Measurements from ENCODE around the gene SAMD9. TPM values are rescaled to one million over a fixed set of nuclear protein-coding genes. Genes with fewer than 3 reads are reported as not detected.

The SAMD9 gene
- 0.24 and 0.29 TPM in 2 replicates for total RNA-seq
- long read RNA-seq, full-length matches to known transcripts: 1 of 1 reads
- long read RNA-seq, partial matches to known transcripts: 0 of 1 reads
- long read RNA-seq, other reads (novel, unspliced or antisense): 0 of 1 reads

- Mint-ChIP-seq H3K27ac (no peak within 1 kb of the TSS), H3K4me1 (ENCODE audit: low read depth) (no peaks in the 10 kb centered on the region), H3K9me3 (ENCODE audit: low read depth) (peaks cover 3% of the 10 kb centered on the region), H3K27me3 (no peaks in the 10 kb centered on the region), H3K36me3 (ENCODE audit: insufficient read depth) (no peaks in the 10 kb centered on the region), H3K4me3 (ENCODE audit: low read depth) (no peak within 1 kb of the TSS)
- TF ChIP-seq CTCF (IDR thresholded peaks at IDR 0.05; ENCODE audit: unreplicated experiment): no peak
- DNase-seq (ENCODE audit: low spot score, unreplicated experiment): no peak
These were observed at the start of gene SAMD9 for GRCh38 chr7:93117852-93118530. SAMD9 (minus strand) TSS chr7:93117979; CDS start chr7:93106097, 11,882 bp downstream.

- DNase-seq (ENCODE audit: low spot score, unreplicated experiment): no peak
- Mint-ChIP-seq H3K27ac (no peak overlapping the region), H3K36me3 (ENCODE audit: insufficient read depth) (no peaks in the 10 kb centered on the region), H3K4me1 (ENCODE audit: low read depth) (no peaks in the 10 kb centered on the region), H3K4me3 (ENCODE audit: low read depth) (no peak overlapping the region), H3K9me3 (ENCODE audit: low read depth) (peaks cover 17% of the 10 kb centered on the region), H3K27me3 (peaks cover 10% of the 10 kb centered on the region)
- no peak for TF ChIP-seq CTCF (IDR thresholded peaks at IDR 0.05; ENCODE audit: unreplicated experiment)
These were observed 47.7 kb upstream of the SAMD9 start for GRCh38 chr7:93165447-93165846.

- DNase-seq (ENCODE audit: low spot score, unreplicated experiment): no peak
- H3K36me3 Mint-ChIP-seq (ENCODE audit: insufficient read depth): no peaks in the 10 kb centered on the region
- peaks cover 17% of the 10 kb centered on the region for H3K9me3 Mint-ChIP-seq (ENCODE audit: low read depth)
- H3K27me3 Mint-ChIP-seq: peaks cover 10% of the 10 kb centered on the region
- no peak for TF ChIP-seq CTCF (IDR thresholded peaks at IDR 0.05; ENCODE audit: unreplicated experiment)
- no peaks in the 10 kb centered on the region for H3K4me1 Mint-ChIP-seq (ENCODE audit: low read depth)
- H3K27ac Mint-ChIP-seq: no peak overlapping the region
- H3K4me3 Mint-ChIP-seq (ENCODE audit: low read depth): no peak overlapping the region
These were observed 47.0 kb upstream of the SAMD9 start for GRCh38 chr7:93164766-93165165.

DNA sequence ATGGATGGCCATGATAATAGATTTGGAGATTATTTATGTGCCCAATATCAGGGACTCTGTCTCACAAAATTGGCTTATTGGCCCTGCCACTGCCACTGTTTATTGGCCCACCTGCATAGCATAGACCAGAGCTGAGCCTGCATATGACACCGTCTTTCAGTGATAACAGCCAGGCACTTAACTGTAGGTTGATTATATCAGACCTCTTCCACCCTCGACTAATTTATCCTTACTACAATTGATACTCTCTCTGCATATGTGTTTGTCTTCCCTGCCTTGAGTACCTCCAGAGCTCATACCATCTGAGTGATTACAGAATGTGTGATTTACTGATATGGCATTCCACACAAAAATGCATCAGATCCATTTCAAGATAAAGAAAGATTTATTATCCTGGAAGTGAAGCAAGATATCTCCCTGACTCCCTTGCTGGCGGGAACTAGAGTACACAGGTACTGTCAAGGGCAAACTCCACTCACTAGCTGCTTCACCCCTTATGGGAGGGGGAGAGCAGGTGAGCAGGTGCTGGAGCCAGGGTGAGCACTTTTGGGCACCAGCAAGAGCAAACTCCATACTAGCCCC lies 43.5 kb upstream of the SAMD9 start:
- H3K36me3 Mint-ChIP-seq (ENCODE audit: insufficient read depth): no peaks in the 10 kb centered on the region
- H3K27me3 Mint-ChIP-seq: no peaks in the 10 kb centered on the region
- no peak overlapping the region for H3K27ac Mint-ChIP-seq

GRCh38 chr7:93160410-93160809 lies 42.6 kb upstream of the SAMD9 start:
- Mint-ChIP-seq H3K27ac (no peak overlapping the region), H3K27me3 (no peaks in the 10 kb centered on the region), H3K36me3 (ENCODE audit: insufficient read depth) (no peaks in the 10 kb centered on the region), H3K4me3 (ENCODE audit: low read depth) (no peak overlapping the region), H3K4me1 (ENCODE audit: low read depth) (no peaks in the 10 kb centered on the region), H3K9me3 (ENCODE audit: low read depth) (no peaks in the 10 kb centered on the region)
- no peak for DNase-seq (ENCODE audit: low spot score, unreplicated experiment)
- no peak for TF ChIP-seq CTCF (IDR thresholded peaks at IDR 0.05; ENCODE audit: unreplicated experiment)

More for the DNA sequence above, 43.5 kb upstream of the SAMD9 start:
- H3K4me3 Mint-ChIP-seq (ENCODE audit: low read depth): no peak overlapping the region
- H3K9me3 Mint-ChIP-seq (ENCODE audit: low read depth): no peaks in the 10 kb centered on the region
- TF ChIP-seq CTCF (IDR thresholded peaks at IDR 0.05; ENCODE audit: unreplicated experiment): no peak
- no peak for DNase-seq (ENCODE audit: low spot score, unreplicated experiment)
- no peaks in the 10 kb centered on the region for H3K4me1 Mint-ChIP-seq (ENCODE audit: low read depth)

Data from progenitor cell of endocrine pancreas (in vitro differentiated cells).